ENCODE measurements around the gene GSC. TPM values are rescaled to one million over a fixed set of nuclear protein-coding genes. Genes with fewer than 3 reads are reported as not detected.
"Not testable (repeated sequence)": the region's sequence is repeated elsewhere in the genome, so short reads cannot be mapped to it uniquely, and the experiment has no call there.

The GSC gene
- total RNA-seq, 2 donors from 2014 or later, result 0.39 to 0.71 TPM

DNA sequence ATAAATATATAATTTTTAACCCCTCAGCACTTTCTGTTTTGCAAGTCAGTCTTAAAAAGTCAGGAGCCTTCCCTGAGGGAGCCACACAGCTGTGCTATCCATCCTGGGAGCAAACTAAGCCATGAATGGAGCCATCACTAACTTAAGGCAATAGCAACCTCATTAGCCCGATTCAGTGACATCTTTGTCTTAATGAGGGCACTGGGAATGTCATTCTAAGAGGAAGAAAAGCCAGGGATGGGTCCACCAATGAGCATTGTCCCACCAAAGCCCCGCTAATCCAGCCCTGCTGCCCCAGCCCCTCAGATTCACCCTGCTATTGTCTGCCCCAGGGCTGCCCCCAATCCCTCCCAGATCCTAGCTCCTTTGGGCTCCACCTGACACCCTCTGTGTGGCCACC is 19.5 kb downstream of the GSC start:
- intact Hi-C loops (cut with DNase I), result no loop called here
- ATAC-seq (no peak), DNase-seq (no peak)

DNA sequence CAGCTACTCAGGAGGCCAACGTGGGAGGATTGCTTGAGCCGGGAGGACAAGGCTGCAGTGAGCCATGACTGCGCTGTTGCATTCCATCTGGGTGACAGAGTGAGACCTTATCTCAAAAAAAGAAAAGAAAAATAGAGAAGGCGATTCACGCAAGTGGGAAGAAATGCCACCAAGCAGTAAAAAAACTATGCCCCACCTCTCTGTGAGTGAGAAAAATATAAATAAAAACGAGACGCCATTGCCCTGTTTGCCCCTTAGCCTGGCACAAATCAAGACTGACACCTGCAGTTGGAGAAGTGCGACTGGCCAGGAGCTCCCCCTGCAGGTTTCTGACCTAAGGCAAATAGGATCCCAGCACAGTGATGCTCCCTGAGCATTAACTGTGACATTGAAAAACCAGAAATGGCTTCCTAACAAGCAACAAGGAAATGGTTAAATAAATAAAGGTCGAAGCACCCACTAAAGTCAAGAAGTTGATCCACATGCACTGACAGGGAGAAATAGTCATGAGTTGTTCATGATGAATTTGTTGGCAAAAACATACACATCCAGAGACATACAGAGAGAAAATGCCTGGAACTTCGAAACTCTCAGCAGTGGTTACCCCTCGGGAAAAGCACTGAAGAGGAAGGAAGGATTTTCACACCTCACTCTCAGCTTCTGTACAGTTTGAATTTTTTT is 21.1 kb downstream of the GSC start:
- intact Hi-C loops (cut with DNase I), result no loop called here
- DNase-seq (no peak), ATAC-seq (no peak)

DNA sequence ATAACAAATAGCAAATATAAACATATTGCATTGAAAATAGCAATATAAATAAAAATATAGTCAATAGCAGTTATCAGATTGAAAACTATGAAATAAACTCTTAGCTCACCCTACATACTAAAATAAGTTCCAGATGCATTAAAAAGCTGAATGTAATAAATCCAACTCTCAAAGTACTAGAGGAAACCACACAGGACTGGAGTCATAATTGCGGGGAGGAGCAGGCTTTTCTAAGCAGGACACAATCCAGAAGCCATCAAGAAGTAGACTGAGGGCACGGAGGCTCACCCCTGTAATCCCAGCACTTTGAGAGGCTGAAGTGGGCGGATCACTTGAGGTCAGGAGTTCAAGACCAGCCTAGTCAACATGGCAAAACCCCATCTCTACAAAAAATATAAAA is 22.2 kb downstream of the GSC start:
- intact Hi-C loops (cut with DNase I), result no loop called here
- no peak for ATAC-seq

DNA sequence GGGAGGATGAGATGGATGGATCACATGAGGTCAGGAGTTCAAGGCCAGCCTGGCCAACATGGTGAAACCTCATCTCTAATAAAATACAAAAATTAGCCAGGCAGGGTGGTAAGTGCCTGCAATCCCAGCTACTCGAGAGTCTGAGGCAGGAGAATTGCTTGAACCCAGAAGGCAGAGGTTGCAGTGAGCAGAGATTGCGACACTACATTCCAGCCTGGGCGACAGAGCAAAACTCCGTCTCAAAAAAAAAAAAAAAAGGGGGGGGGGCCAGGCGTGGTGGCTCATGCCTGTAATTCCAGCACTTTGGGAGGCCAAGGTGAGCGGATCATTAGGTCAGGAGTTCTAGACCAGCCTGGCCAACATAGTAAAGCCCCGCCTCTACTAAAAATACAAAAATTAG is 22.8 kb downstream of the GSC start:
- ATAC-seq; DNase-seq; intact Hi-C loops (cut with DNase I): not testable (repeated sequence)

More for the DNA sequence above, 22.2 kb downstream of the GSC start:
- no peak for DNase-seq

DNA sequence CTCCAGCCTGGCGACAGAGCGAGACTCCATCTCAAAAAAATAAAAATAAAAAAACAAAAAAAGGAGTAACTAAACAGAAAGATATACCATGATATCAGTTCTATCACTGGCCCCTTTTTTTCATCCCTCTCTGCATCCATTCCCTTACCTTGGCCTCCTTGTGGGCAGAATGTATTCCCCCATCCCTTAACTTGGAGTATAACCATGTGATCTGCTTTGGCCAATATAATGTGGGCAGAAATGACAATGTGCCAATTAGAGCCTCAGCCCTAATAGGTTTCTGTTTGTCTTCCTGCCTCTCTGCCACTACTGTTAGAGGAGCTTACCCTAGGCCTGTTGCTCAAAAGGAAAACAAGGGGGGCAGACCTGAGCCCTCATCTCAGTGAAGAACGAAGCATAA is 23.8 kb downstream of the GSC start:
- intact Hi-C loops (cut with DNase I), result no loop called here
- no peak for ATAC-seq
- DNase-seq, result no peak

DNA sequence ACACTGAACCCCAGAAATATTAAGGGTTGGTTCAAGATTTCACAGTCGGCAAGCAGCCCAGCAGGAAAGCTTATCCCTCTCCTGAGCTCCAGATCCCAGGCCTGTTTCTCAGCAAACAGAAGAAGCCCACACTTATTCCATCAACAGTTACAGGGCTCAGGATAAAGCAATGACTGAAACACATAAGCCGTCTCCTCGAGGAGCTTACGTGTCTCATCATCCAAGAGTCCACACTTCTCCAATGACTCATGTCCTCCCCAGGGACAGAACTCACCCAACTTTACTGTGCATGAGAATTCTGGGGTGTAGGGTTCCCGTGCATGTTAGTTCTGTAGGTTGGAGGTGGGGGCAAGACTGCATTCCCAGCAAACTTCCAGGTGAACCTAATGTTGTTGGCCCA is 31.2 kb downstream of the GSC start:
- no peak for ATAC-seq
- no peak for DNase-seq
- intact Hi-C loops (cut with DNase I), result no loop called here

DNA sequence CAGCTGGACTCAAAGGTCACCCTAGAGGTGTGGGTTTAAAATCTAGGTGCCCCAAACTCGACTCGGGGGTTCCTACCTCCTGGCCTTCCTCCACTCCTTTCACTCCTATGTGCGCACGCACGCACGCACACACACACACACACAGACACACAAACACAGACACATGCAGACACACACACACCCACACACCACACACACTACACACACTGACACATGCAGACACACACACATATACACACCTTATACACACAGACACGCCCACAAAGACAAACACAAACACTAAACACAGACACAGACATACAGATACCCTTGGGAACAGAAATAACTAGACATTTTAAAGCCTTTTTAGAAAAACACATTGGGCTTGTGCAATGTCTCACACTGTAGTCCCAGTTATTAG is 31.8 kb downstream of the GSC start:
- ATAC-seq (no peak), DNase-seq (no peak)
- intact Hi-C loops (cut with DNase I), result no loop called here

DNA sequence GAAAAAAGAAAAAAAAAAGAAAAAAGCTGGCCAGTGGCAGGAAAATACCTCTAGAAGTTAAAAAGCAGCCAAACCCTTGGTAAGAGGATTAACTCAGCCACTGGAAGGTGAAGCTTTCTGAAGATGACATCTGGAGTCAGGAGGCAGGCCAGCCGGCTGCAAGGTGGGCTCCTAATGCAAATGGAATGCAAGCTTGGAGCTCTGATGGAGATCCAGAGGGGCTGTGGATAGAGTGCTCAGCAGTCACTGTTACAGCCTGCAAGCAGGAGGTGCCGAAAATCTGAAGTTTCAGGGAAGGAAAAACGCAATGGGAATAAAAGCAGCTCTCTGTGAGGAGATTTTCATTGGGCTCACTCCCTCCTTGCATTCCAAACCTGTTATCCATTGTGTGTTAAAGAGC is 41.0 kb downstream of the GSC start:
- intact Hi-C loops (cut with DNase I), result no loop called here
- ATAC-seq, result no peak

DNA sequence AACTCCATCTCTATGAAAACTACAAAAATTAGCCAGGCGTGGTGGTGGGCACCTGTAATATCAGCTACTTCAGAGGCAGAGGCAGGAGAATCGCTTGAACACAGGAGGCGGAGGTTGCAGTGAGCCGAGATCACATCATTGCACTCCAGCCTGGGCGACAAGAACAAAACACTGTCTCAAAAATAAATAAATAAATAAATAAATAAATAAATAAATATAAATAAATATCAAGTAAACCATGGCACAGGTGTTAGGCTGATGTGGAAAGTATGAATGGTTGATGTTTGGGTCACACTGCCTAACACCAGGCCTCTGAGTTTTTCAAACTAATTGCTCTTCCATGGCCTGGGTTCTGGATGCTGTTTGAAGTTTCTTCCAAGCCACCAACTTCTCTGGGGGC is 41.5 kb downstream of the GSC start:
- intact Hi-C loops (cut with DNase I); ATAC-seq; DNase-seq: not testable (repeated sequence)

More for the DNA sequence above, 41.0 kb downstream of the GSC start:
- DNase-seq, result no peak

DNA sequence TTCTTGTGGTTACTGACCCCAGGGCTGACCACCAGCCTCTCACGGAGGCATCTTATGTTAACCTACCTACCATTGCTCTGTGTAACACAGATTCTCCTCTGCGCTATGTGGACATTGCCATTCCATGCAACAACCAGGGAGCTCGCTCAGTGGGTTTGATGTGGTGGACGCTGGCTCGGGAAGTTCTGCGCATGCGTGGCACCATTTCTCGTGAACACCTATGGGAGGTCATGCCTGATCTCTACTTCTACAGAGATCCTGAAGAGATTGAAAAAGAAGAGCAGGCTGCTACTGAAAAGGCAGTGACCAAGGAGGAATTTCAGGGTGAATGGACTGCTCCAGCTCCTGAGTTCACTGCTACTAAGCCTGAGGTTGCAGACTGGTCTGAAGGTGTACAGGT is 43.3 kb downstream of the GSC start:
- DNase-seq; ATAC-seq; intact Hi-C loops (cut with DNase I): not testable (repeated sequence)

DNA sequence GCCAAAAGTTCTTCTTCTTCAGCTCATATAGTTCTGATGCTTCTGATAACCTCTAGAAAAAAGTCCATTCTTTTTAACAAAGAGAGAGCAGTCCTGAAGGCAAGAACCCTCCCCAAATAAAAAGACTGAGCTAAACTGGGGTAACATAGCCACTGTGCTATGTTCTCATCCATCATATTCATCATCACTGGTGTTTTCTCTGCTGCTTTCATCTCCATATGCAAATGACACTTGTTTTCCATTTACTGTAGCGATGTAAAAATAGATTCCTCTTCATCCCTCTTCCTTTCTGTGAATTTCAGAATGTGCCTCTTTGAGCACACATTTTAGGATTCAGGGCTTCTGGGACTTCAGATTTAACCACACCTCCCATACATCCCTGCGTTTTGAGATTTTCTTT is 44.9 kb downstream of the GSC start:
- DNase-seq (no peak), ATAC-seq (no peak)
- intact Hi-C loops (cut with DNase I), result no loop called here

DNA sequence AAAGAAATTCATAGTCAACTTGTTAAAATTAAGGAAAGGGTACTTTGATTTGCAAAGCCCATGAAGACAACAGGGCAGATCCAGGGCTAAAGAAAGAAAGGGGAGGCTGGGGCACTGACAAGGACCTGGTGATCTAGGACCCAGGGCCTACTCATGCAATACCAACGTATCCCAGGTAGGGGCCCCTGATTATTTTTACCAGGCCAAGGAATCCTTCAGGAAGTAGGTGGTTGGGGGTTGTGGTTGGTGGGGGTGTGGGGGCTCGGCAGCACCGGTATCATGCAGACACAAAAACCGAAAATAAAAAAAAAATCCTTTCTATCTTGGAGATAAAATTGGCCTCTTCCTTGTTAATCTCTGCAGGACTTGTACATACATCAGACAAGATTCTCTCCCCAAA is 47.5 kb downstream of the GSC start:
- no peak for ATAC-seq
- intact Hi-C loops (cut with DNase I), result no loop called here
- DNase-seq, result no peak

Other genes with a start within 250 kb of the GSC start
- not detected for gene SERPINA4, start 208.7 kb downstream of the GSC start, total RNA-seq
- gene SERPINA5, start 188.7 kb downstream of the GSC start, total RNA-seq, result 10 to 100 TPM in 1 of 2 donors, 1 to 10 TPM in 1; 9.3 to 13.8 TPM
- 100 to 1,000 TPM; 232 to 284 TPM for gene SERPINA3, start 157.7 kb downstream of the GSC start, total RNA-seq

All from left cardiac atrium (tissue), 4 donors.